Kidney glomerular epithelial cell (primary cell): ENCODE measurements around the gene AADACL4.
"Not testable (repeated sequence)": the region's sequence is repeated elsewhere in the genome, so short reads cannot be mapped to it uniquely, and the experiment has no call there.

Source experiments
- DNase-seq: peaks from one replicate; lab custom pipeline; 2025; lab: John Stamatoyannopoulos, UW

The AADACL4 gene

DNA sequence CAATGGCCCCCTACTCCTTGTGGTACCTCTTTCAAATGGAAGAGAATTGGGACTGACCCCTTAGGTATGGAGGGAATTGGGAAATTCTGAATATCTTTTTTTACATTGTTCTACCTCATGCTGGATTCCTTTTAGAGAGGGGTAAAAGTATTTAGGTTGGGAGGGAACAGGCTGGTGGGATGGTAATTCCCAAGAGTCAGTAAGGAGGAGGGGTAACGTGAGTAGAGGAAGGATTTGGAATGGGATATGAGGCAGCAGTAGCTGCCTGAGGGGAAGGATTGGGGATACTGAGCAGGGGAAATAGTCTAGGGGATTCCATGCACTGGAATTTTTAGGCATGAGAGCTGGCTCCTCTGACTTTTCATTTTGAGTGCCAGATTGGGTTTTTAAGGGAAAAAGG, 68.2 kb downstream of the AADACL4 start:
- DNase-seq, result no peak

DNA sequence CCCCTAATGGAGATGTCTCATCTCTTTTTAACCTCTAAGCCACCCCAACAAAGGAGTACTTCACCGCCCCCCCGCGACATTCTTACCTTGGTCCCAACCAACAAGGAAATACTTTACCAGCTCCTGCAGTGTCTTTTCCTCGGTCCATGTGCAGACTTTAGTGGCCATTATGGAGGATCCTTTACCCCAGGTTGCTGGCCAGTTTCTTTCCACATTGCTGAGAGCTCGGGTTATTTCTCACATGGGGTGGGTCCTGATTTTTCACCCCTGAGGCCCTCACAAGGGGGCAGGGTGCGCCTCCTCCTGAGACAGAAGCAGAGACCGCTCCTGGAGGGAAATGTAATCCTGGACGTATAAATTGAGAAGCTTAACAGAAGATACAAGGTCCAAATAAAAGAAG, 69.0 kb downstream of the AADACL4 start:
- DNase-seq, result no peak

DNA sequence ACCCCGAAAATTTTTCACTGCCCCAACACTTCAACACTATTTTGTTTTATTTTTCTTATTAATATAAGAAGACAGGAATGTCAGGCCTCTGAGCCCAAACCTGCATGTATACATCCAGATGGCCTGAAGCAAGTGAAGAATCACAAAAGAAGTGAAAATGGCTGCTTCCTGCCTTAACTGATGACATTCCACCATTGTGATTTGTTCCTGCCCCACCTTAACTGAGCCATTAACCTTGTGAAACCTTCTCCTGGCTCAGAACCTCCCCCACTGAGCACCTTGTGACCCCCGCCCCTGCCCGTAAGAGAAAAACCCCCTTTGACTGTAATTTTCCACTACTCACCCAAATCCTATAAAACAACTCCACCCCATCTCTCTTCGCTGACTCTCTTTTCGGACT, 69.8 kb downstream of the AADACL4 start:
- not testable (repeated sequence) for DNase-seq

DNA sequence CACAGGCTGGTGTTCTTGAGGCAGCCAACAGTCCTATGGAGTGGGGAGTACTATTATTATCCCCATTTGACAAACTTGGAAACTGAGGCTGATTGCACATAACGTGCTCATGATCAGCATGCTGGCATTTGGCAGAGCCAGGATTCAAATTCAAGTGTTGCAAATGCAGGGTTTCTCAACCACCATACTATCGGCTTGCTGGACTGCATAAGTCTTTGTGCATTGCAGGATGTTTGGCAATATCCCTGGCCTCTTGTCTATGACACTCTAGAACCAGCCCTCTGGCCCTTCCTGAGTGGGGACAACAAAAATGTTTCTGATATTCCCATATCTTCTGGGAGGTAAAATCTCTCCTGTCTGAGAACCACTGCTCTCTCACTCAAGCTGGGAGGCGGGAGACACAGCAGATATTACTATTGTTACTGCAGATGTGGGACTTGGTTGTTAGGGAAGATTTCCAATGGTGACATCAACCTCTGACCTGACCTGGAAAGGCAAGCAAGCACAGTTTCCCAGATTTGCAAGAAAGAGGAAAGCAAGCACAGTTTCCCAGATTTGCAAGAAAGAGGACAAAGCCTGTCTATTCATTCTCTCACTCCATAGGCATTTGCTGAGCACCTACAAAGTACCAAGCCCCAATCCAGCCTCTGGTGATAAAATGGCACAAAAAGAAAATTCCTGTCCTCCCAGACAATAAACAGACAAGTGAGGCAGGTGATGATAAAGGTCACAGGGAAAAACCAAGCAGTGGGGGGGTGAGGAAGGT, 71.0 kb downstream of the AADACL4 start:
- no peak for DNase-seq

DNA sequence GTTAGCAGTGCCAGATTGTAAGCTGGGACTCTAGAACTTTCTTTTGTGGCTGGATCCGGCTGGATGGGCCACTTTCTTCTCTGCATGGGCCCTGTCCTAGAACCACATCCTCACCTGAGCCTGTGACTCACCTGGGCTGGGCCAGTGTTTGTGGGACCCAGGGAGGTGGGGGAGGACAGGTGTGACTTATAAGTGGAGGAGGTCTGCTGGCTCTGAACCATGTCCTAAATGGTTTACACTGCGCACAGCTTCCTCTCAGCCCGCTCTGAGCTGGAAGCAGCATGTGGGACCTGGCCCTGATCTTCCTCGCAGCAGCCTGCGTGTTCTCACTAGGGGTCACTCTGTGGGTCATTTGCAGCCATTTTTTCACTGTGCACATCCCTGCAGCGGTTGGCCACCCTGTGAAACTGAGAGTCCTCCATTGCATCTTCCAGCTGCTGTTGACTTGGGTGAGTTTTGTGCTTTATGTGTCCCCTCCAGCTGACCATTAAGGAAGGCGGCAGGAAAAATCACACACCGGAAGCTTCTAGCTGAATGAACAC, 72.1 kb downstream of the AADACL4 start, which contains the start of gene AADACL3:
Gene AADACL3 (plus strand): TSS at position 215 of the 542 bp plus-strand sequence. CDS start 67 bp downstream, at position 282.
- DNase-seq, result no peak
